Lower lobe of right lung (tissue), 2 donors: ENCODE results near the gene PXYLP1. TPM values are rescaled to one million over a fixed set of nuclear protein-coding genes. Genes with fewer than 3 reads are reported as not detected.
A peak's percentile ranks its signal among the peaks of the same experiment; 100 is the strongest.

ENCODE experiments used
- ATAC-seq, 2 donors: fragments of 200-7000 bp; cut with Tn5 transposase; one replicate each; pipeline ENCODE4 v1.9.1; 2020 to 2022; ENCODE audit warnings: mild to moderate bottlenecking in 2 of 2, moderate library complexity in 2 of 2
- DNase-seq: peaks from one replicate; pipeline ENCODE4 v3.0.0-alpha.2; 2020
- H3K27ac ChIP-seq: fragments of 200-600 bp; one replicate; pipeline ENCODE4 v1.8.0; 2022
- H3K27me3 ChIP-seq: fragments of 200-600 bp; one replicate; pipeline ENCODE4 v1.8.0; 2022; ENCODE audit warnings: low read depth
- H3K36me3 ChIP-seq: fragments of 200-600 bp; one replicate; pipeline ENCODE4 v1.8.0; 2022; ENCODE audit warnings: mild to moderate bottlenecking
- H3K4me1 ChIP-seq: fragments of 200-600 bp; one replicate; pipeline ENCODE4 v1.8.0; 2022
- H3K4me3 ChIP-seq: fragments of 200-600 bp; one replicate; pipeline ENCODE4 v1.8.0; 2022; ENCODE audit warnings: mild to moderate bottlenecking
- H3K9me3 ChIP-seq: fragments of 200-600 bp; one replicate; pipeline ENCODE4 v1.8.0; 2022
- intact Hi-C: fragments of 100-400 bp; cut with DNase I; formaldehyde crosslinking; loops from one replicate; pipeline ENCODE4 v1.11.0; 2022
- total RNA-seq: library from RNA; stranded (reverse); fragmentation: NEBNext Ultra II Directional; extraction: Animal tissue kit (Norgen Biotek cat#: 25700); gene quantifications from one replicate; pipeline ENCODE4 v1.2.1, GENCODE V29; 2021
- TF ChIP-seq, protein P1 (sequence below): fragments of 200-600 bp; IDR thresholded peaks from one replicate; pipeline ENCODE4 v1.8.0; 2022; ENCODE audit warnings: antibody characterized with exemption, mild to moderate bottlenecking
- donor health status: DM: no; HTN: yes; CAD: no; lungs with severe emphysema.

PXYLP1 gene
- total RNA-seq, 1 donor from 2014 or later = 8.9 TPM

DNA sequence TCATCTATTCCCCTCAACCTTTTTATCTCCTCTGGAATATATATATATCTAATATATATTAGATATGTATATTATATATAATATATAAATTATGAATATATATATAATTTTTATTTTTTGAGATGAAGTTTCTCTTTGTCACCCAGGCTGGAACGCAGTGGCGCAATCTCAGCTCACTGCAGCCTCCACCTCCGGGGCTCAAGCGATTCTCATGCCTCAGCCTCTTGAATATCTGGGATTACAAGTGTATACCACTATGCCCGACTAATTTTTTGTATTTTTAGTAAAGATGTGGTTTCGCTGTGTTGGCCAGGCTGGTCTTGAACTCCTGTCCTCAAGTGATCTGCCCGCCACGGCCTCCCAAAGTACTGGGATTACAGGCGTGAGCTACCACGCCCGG lies 22.2 kb downstream of the PXYLP1 start:
- no peaks in the 10 kb centered on the region for H3K9me3 ChIP-seq
- no peak for ATAC-seq
- intact Hi-C loops = no loop called here
- no peak overlapping the region for H3K27ac ChIP-seq
- no peak for DNase-seq
- H3K4me1 ChIP-seq = no peaks in the 10 kb centered on the region
- no peaks in the 10 kb centered on the region for H3K36me3 ChIP-seq
- no peaks in the 10 kb centered on the region for H3K27me3 ChIP-seq
- TF ChIP-seq, protein P1, sequence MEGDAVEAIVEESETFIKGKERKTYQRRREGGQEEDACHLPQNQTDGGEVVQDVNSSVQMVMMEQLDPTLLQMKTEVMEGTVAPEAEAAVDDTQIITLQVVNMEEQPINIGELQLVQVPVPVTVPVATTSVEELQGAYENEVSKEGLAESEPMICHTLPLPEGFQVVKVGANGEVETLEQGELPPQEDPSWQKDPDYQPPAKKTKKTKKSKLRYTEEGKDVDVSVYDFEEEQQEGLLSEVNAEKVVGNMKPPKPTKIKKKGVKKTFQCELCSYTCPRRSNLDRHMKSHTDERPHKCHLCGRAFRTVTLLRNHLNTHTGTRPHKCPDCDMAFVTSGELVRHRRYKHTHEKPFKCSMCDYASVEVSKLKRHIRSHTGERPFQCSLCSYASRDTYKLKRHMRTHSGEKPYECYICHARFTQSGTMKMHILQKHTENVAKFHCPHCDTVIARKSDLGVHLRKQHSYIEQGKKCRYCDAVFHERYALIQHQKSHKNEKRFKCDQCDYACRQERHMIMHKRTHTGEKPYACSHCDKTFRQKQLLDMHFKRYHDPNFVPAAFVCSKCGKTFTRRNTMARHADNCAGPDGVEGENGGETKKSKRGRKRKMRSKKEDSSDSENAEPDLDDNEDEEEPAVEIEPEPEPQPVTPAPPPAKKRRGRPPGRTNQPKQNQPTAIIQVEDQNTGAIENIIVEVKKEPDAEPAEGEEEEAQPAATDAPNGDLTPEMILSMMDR = no peak
- H3K4me3 ChIP-seq = no peak overlapping the region

DNA sequence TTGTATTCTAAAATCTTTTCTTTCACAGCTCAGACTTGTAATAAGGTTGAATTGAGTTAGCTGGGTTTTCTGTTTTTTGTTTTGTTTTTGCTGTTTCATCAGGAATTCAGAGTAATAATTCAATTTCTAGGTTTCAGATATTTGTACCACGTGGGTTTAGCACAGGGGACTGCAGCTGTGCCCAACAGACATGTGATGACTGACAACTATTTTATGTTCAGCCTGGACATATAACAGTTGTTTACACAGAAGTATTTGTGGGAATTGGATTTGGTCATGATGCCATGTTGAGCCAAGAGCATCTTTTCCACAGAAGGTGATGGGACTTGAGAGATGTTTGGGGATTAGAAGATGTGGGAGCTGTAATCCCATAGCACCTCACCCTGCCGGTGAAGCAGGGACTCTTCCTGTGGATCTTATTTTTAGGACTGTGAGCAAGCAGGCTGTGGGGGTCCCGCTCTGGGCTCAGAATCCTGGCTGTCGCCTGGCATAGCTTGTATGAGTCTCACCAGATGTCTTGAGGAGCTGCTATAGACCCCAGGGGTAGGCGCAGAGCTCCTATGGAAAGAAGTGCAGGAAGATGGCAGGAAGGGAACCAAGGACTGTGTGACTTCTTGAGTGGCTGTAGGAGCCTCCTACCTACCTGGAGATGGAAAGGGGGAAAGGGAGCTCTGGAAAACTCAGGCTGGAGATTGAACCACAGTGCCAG lies 23.7 kb downstream of the PXYLP1 start:
- ATAC-seq (peak in 1 of 2 donors; percentile 22), DNase-seq (no peak)
- Histone ChIP-seq H3K4me1 (no peaks in the 10 kb centered on the region), H3K27me3 (no peaks in the 10 kb centered on the region), H3K4me3 (no peak overlapping the region), H3K9me3 (no peaks in the 10 kb centered on the region), H3K27ac (no peak overlapping the region), H3K36me3 (no peaks in the 10 kb centered on the region)
- intact Hi-C loops = no loop called here
- TF ChIP-seq, protein P1 = no peak

DNA sequence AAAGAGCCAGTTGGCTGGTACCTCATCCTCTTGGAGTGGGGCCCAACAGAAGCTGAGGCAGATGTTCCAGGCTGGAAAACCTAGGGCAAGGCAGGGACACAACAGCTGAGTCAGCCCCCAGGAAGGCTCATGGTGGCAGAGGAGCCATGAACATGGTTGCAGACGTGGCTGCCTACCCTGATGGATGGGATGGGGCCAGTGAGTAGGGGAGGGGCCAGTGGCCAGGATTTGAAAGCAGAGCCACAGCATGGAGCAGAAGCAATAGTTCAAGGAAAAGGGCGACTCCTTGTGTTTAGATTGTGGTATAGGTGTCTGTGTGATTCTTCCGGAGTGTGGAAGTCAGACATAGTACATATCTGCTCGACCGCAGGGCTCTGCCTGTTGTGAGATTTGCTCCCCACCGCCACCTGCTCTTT lies 24.2 kb downstream of the PXYLP1 start:
- no peaks in the 10 kb centered on the region for H3K27me3 ChIP-seq
- no peaks in the 10 kb centered on the region for H3K36me3 ChIP-seq
- ATAC-seq (peak; percentile 68 to 86), DNase-seq (no peak)
- H3K4me3 ChIP-seq = no peak overlapping the region
- H3K9me3 ChIP-seq = no peaks in the 10 kb centered on the region
- TF ChIP-seq, protein P1 = peak; percentile 29
- H3K4me1 ChIP-seq = no peaks in the 10 kb centered on the region
- no peak overlapping the region for H3K27ac ChIP-seq
- intact Hi-C loops = no loop called here

DNA sequence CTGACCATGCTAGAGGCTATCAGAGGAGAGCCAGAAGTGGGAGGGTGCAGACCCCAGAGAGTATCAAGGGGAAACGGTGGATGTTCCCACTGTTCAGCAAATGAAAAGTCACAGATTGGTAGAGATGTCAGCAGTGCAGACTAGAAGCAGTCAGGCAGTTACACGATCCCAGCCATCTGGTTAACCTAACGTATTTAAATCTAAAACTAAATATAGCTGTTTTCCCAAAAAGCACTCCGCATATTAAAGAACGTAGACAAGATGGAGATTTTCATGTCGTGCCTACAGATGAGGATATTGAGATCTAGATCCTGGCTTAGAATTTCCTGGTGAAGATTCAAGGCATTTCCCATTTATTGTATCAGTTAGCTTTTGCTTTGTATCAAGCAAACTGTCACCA lies 25.2 kb downstream of the PXYLP1 start:
- H3K27me3 ChIP-seq = no peaks in the 10 kb centered on the region
- H3K36me3 ChIP-seq = peaks cover 6% of the 10 kb centered on the region
- H3K4me3 ChIP-seq = no peak overlapping the region
- DNase-seq = no peak
- H3K27ac ChIP-seq = no peak overlapping the region
- intact Hi-C loops = no loop called here
- no peak for ATAC-seq
- H3K4me1 ChIP-seq = no peaks in the 10 kb centered on the region
- no peaks in the 10 kb centered on the region for H3K9me3 ChIP-seq
- TF ChIP-seq, protein P1 = no peak

DNA sequence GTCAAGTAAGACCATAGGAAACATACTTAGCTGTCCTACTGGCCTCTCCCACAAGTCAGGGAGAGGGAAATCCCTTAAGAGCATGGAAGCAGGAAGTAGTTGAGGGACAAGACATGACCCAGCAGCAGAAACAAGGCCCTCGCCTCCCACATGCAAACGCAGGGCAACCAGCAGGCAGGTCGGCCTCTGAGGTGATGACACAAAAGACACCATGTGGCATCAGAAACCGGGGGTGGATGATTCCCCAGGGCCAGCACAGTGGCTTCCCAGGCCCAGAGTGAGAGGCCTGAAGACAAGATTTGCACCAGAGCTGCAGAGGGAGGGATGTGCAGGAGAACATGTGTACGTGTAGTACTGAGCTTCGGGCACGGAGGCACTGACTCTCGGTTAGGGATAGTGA lies 26.3 kb downstream of the PXYLP1 start:
- Histone ChIP-seq H3K9me3 (no peaks in the 10 kb centered on the region), H3K27me3 (no peaks in the 10 kb centered on the region), H3K36me3 (peaks cover 7% of the 10 kb centered on the region), H3K4me3 (no peak overlapping the region), H3K27ac (no peak overlapping the region), H3K4me1 (no peaks in the 10 kb centered on the region)
- ATAC-seq (peak in 1 of 2 donors; percentile 12), DNase-seq (no peak)
- intact Hi-C loops = no loop called here
- TF ChIP-seq, protein P1 = no peak
